Medulla oblongata (tissue), 1 donor: ENCODE measurements around the gene NUDT17.
A peak's percentile ranks its signal among the peaks of the same experiment; 100 is the strongest.
"Not testable (repeated sequence)": the region's sequence is repeated elsewhere in the genome, so short reads cannot be mapped to it uniquely, and the experiment has no call there.

Experiments used
- DNase-seq: peaks from one replicate; pipeline ENCODE4 v3.0.0-alpha.2; 2015; ENCODE audit errors: extremely low spot score

The NUDT17 gene

GRCh38 chr1:145845514-145846161, at the start of gene NUDT17:
Gene NUDT17, plus strand, starts transcription at chr1:145845630. Its CDS starts 11 bp downstream, at chr1:145845641.
- DNase-seq: peak; percentile 83

GRCh38 chr1:145796753-145797152, 48.7 kb upstream of the NUDT17 start:
- DNase-seq: no peak

- no peak for DNase-seq
These were observed 45.6 kb upstream of the NUDT17 start for GRCh38 chr1:145799806-145800205.

- no peak for DNase-seq
These were observed 41.0 kb upstream of the NUDT17 start for GRCh38 chr1:145804235-145805045.

- no peak for DNase-seq
These were observed 40.4 kb upstream of the NUDT17 start for GRCh38 chr1:145805057-145805456.

GRCh38 chr1:145806408-145806807, 39.0 kb upstream of the NUDT17 start:
- no peak for DNase-seq

- no peak for DNase-seq
These were observed 38.6 kb upstream of the NUDT17 start for GRCh38 chr1:145806844-145807243.

- not testable (repeated sequence) for DNase-seq
These were observed 32.2 kb upstream of the NUDT17 start for GRCh38 chr1:145812977-145813810.

- not testable (repeated sequence) for DNase-seq
These were observed 27.3 kb upstream of the NUDT17 start for GRCh38 chr1:145818095-145818494.

- not testable (repeated sequence) for DNase-seq
These were observed 22.6 kb upstream of the NUDT17 start for GRCh38 chr1:145822779-145823331.

- DNase-seq: peak; percentile 90
These were observed 21.6 kb upstream of the NUDT17 start, which contains the start of the genes POLR3C and RNF115 for GRCh38 chr1:145823565-145824498. Gene POLR3C, plus strand, starts transcription at chr1:145824200. Its CDS starts 1,577 bp downstream, at chr1:145825777. Gene RNF115, minus strand, starts transcription at chr1:145824095. Its CDS starts 222 bp downstream, at chr1:145823873.

GRCh38 chr1:145824499-145824842, 21.0 kb upstream of the NUDT17 start:
- DNase-seq: no peak

GRCh38 chr1:145826030-145826429, 19.4 kb upstream of the NUDT17 start:
- no peak for DNase-seq

- DNase-seq: no peak
These were observed 17.5 kb upstream of the NUDT17 start for GRCh38 chr1:145827966-145828365.

- no peak for DNase-seq
These were observed 16.9 kb upstream of the NUDT17 start for GRCh38 chr1:145828367-145829026.

GRCh38 chr1:145830810-145831209, 14.6 kb upstream of the NUDT17 start:
- DNase-seq: not testable (repeated sequence)

GRCh38 chr1:145837656-145838055, 7.8 kb upstream of the NUDT17 start:
- no peak for DNase-seq

GRCh38 chr1:145843031-145843430, 2.4 kb upstream of the NUDT17 start:
- DNase-seq: no peak

GRCh38 chr1:145845144-145845513, 301 bp upstream of the NUDT17 start:
- DNase-seq: peak; percentile 51

GRCh38 chr1:145846201-145846612, 777 bp downstream of the NUDT17 start:
- DNase-seq: peak; percentile 39
